GM12891 (cell line): Measurements from ENCODE around the gene ALK.

Experiments
- POLR2A ChIP-seq: IDR thresholded peaks from 2 replicates; pipeline ENCODE4 v1.6.1; 2011; ENCODE audit warnings: low read depth, low read length, control low read depth
- POLR2AphosphoS5 ChIP-seq: IDR thresholded peaks from 2 replicates; pipeline ENCODE4 v1.6.1; 2011; ENCODE audit warnings: low read depth, low read length, control low read depth

DNA sequence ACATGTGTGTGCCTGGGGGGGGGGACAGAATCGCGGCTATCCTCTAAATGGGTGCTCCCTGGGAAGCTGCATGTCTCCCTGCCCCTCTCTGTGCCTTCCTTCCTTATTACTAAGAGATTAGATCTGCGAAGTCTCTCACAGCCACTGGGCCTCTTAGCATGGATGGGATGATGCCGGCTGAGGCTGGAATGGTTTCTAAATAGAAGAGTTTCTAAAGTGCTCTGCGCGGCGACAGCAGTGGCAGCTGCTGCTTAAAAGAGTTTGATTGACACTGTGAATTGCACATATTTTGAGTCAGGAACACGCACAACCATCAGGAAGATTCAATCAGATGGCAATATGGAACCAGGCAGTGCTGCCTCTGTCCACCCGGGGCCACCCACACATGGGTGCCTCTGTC is 642.4 kb downstream of the ALK start:
- TF ChIP-seq POLR2A (no peak), POLR2AphosphoS5 (no peak)
